ENCODE measurements around the gene ESPN.

DNA sequence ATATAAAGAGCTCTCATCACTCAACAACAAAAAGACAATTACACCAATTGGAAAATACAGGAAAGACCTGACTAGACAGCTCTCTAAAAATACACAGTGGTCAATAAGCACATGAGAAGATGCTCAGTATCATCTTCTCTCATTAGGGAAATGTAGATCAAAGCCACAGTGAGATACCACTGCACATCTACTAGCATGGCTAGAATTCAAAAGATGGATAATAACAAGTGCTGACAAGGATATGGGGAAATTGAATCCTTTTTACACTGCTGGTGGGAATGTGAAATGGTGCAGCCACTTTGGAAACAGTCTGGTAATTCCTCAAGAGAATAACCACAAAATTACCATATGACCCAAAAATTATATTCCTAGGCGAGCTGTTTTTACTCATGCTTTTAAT, 40.4 kb upstream of the ESPN start:
- TF ChIP-seq POLR2A (IDR thresholded peaks at IDR 0.05) (no peak), EP300 (IDR thresholded peaks at IDR 0.05; ENCODE audit: low read depth) (no peak), POLR2AphosphoS5 (IDR thresholded peaks at IDR 0.05) (no peak)
- TF ChIP-seq, protein P1, sequence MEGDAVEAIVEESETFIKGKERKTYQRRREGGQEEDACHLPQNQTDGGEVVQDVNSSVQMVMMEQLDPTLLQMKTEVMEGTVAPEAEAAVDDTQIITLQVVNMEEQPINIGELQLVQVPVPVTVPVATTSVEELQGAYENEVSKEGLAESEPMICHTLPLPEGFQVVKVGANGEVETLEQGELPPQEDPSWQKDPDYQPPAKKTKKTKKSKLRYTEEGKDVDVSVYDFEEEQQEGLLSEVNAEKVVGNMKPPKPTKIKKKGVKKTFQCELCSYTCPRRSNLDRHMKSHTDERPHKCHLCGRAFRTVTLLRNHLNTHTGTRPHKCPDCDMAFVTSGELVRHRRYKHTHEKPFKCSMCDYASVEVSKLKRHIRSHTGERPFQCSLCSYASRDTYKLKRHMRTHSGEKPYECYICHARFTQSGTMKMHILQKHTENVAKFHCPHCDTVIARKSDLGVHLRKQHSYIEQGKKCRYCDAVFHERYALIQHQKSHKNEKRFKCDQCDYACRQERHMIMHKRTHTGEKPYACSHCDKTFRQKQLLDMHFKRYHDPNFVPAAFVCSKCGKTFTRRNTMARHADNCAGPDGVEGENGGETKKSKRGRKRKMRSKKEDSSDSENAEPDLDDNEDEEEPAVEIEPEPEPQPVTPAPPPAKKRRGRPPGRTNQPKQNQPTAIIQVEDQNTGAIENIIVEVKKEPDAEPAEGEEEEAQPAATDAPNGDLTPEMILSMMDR (IDR thresholded peaks at IDR 0.05): no peak

Measured in transverse colon (tissue), 4 donors.